Smooth muscle cell (in vitro differentiated cells): ENCODE results near the gene BRD9. TPM values are rescaled to one million over a fixed set of nuclear protein-coding genes. Genes with fewer than 3 reads are reported as not detected.

Source experiments
- DNase-seq: peaks from one replicate; lab custom pipeline; 2025; ENCODE audit not compliant: unreplicated experiment; lab: John Stamatoyannopoulos, UW
- H2AFZ ChIP-seq: fragments of 200-600 bp; sonication (generic); 2 replicates; pipeline ENCODE4 v1.6.0; 2016; ENCODE audit warnings: antibody characterized with exemption, low read depth, mild to moderate bottlenecking
- H3F3A ChIP-seq: fragments of 200-600 bp; sonication (generic); 2 replicates; pipeline ENCODE4 v1.6.0; 2017; ENCODE audit warnings: antibody characterized with exemption, low read depth
- H3K27ac ChIP-seq: fragments of 200-600 bp; sonication (generic); 2 replicates; pipeline ENCODE4 v1.5.1; 2016; ENCODE audit warnings: low read depth, mild to moderate bottlenecking
- H3K27me3 ChIP-seq: fragments of 200-600 bp; sonication (generic); 2 replicates; pipeline ENCODE4 v1.6.1; 2016; ENCODE audit warnings: low read depth, mild to moderate bottlenecking
- H3K36me3 ChIP-seq: fragments of 200-600 bp; sonication (generic); 2 replicates; pipeline ENCODE4 v1.5.1; 2016; ENCODE audit warnings: low read depth
- H3K4me1 ChIP-seq: fragments of 200-600 bp; sonication (generic); 2 replicates; pipeline ENCODE4 v1.5.1; 2016; ENCODE audit warnings: low read depth
- H3K4me2 ChIP-seq: fragments of 200-600 bp; sonication (generic); 2 replicates; pipeline ENCODE4 v1.6.0; 2016; ENCODE audit warnings: mild to moderate bottlenecking
- H3K4me3 ChIP-seq: fragments of 200-600 bp; sonication (generic); 2 replicates; pipeline ENCODE4 v1.5.1; 2016; ENCODE audit warnings: mild to moderate bottlenecking
- H3K79me2 ChIP-seq: fragments of 200-600 bp; sonication (generic); 2 replicates; pipeline ENCODE4 v1.6.0; 2016; ENCODE audit warnings: low read depth, mild to moderate bottlenecking
- H3K9ac ChIP-seq: fragments of 200-600 bp; sonication (generic); 2 replicates; pipeline ENCODE4 v1.6.0; 2016; ENCODE audit warnings: low read depth
- H3K9me3 ChIP-seq: fragments of 200-600 bp; sonication (generic); replicated peaks from 2 replicates; pipeline ENCODE4 v1.5.1; 2016; ENCODE audit warnings: low read depth
- H4K20me1 ChIP-seq: fragments of 200-600 bp; sonication (generic); 2 replicates; pipeline ENCODE4 v1.6.0; 2016; ENCODE audit warnings: low read depth
- CTCF ChIP-seq: fragments of 200-600 bp; sonication (generic); IDR thresholded peaks from 2 replicates; pipeline ENCODE4 v1.5.1; 2017; ENCODE audit warnings: borderline replicate concordance, mild to moderate bottlenecking, antibody characterized with exemption; ENCODE audit not compliant: insufficient read depth, poor library complexity, severe bottlenecking
- WGBS: methylation state at CpG from one replicate; pipeline ENCODE4 v1.1.7; 2016; ENCODE audit warnings: low lambda C conversion rate; 5-methylcytosine and 5-hydroxymethylcytosine counted together
- polyA plus RNA-seq: library from polyadenylated mRNA; unstranded; fragments of >200 nt; fragmentation: Nextera tagmentation; extraction: Ambion mirVana; gene quantifications from 2 replicates; pipeline ENCODE4 v1.2.1, GENCODE V29; 2016
- total RNA-seq: library from RNA; depleted of rRNA; stranded (reverse); fragments of >200 nt; gene quantifications from 2 replicates; pipeline ENCODE4 v1.2.3, GENCODE V29; 2014

BRD9 gene
- total and polyA plus RNA-seq, 2 experiments from 2014 or later: 17.1 to 17.8 TPM

- Histone ChIP-seq H4K20me1 (peaks cover 10% of the 10 kb centered on the region), H3K4me1 (peaks cover 13% of the 10 kb centered on the region), H3K36me3 (peaks cover 21% of the 10 kb centered on the region), H3K9me3 (no peaks in the 10 kb centered on the region), H3K27ac (no peak overlapping the region), H3K9ac (no peak overlapping the region), H3F3A (no peaks in the 10 kb centered on the region), H3K4me3 (no peak overlapping the region), H3K27me3 (no peaks in the 10 kb centered on the region), H3K79me2 (peaks cover 40% of the 10 kb centered on the region), H3K4me2 (no peak overlapping the region), H2AFZ (no peak overlapping the region)
- 97% methylated on average over 11 of the region's 11 CpGs for WGBS
- no peak for DNase-seq
- no peak for TF ChIP-seq CTCF
Measured at GRCh38 chr5:888638-889035, 4.0 kb downstream of the BRD9 start.

DNA sequence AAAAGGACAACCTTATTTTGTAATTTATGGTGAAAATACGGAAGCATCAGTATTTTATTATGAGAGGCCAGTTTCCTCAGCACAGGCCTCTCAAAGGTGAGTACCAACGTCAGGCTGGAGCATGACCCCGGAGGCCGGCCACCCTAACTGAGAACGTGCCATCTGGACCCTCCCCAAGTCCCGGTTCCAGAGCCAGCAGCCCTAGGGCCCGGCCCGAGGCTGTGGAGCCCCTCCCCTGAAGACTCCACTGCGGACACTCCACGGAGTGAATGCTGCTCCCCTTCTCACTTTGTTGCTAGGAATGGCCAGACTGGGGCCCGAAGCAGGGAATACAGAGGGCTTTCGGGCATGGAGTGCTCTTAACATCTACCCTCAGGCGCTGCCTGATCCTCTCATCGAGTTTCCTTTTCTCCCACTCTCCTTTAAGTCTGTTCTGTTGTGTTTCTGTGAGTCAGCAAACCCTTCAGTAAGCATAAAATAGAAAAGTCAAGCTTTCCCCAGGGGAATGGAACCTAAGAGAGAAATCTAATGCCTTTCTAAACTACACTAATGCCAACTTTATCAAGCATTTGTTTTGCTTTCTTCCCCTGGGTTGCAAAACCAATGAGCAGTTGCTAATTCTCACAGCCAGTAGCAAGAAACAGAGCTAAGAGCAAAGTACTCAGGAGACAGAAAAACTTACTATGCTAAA, 4.5 kb downstream of the BRD9 start:
- Histone ChIP-seq H3K27ac (no peak overlapping the region), H3K79me2 (peaks cover 39% of the 10 kb centered on the region), H3K4me1 (peaks cover 10% of the 10 kb centered on the region), H3K9ac (no peak overlapping the region), H3F3A (no peaks in the 10 kb centered on the region), H3K4me2 (no peak overlapping the region), H2AFZ (no peak overlapping the region), H4K20me1 (peaks cover 16% of the 10 kb centered on the region), H3K4me3 (no peak overlapping the region), H3K27me3 (no peaks in the 10 kb centered on the region), H3K36me3 (peaks cover 21% of the 10 kb centered on the region), H3K9me3 (no peaks in the 10 kb centered on the region)
- WGBS: 94% methylated on average over 14 of the region's 14 CpGs
- no peak for DNase-seq
- TF ChIP-seq CTCF: no peak

DNA sequence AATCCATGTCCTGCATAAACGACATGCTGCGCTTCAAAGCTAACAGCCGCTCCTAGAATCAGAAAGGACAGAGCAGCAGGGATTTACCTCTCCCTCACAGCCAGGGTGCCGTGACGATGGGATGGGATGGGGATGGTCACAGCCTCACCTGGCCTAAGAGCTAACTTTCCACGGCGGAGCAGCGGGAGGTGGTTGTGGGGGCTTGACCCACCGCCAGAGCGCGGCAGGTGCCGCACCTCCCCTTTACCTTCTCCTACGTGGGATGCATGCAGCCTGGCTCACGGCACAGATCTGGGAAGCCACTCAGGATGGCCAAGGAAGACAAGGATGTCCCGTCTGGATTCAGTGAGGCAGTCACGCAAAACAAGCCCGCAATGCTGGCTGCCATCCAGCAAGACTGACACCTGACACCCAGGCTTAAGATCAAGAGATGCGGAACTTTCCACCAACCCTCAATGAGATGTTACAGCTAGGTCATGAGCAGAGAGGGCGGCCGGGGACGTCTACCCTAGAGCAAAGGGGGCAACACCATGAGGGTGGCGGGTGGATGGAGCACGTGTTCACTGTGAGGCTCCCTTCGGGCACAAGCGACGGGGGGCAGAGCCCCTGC, 5.8 kb downstream of the BRD9 start:
- H3K27ac ChIP-seq: no peak overlapping the region
- no peaks in the 10 kb centered on the region for H3F3A ChIP-seq
- no peak overlapping the region for H3K9ac ChIP-seq
- no peak for DNase-seq
- peaks cover 34% of the 10 kb centered on the region for H3K79me2 ChIP-seq
- WGBS: 97% methylated on average over 26 of the region's 26 CpGs
- no peak overlapping the region for H2AFZ ChIP-seq
- peaks cover 10% of the 10 kb centered on the region for H3K4me1 ChIP-seq
- H3K9me3 ChIP-seq: no peaks in the 10 kb centered on the region
- H3K4me3 ChIP-seq: no peak overlapping the region
- peaks cover 28% of the 10 kb centered on the region for H4K20me1 ChIP-seq
- no peaks in the 10 kb centered on the region for H3K27me3 ChIP-seq
- no peak overlapping the region for H3K4me2 ChIP-seq
- no peak for TF ChIP-seq CTCF
- peaks cover 21% of the 10 kb centered on the region for H3K36me3 ChIP-seq
